GM19395 (cell line): ENCODE data around the gene UMAD1.
"Not testable (repeated sequence)": the region's sequence is repeated elsewhere in the genome, so short reads cannot be mapped to it uniquely, and the experiment has no call there.

ENCODE experiments used
- ATAC-seq: cut with Tn5 transposase; IDR thresholded peaks from one replicate; pipeline ENCODE4 v1.9.1; 2021; ENCODE audit warnings: mild to moderate bottlenecking, moderate library complexity; ENCODE audit not compliant: unreplicated experiment

Gene UMAD1

DNA sequence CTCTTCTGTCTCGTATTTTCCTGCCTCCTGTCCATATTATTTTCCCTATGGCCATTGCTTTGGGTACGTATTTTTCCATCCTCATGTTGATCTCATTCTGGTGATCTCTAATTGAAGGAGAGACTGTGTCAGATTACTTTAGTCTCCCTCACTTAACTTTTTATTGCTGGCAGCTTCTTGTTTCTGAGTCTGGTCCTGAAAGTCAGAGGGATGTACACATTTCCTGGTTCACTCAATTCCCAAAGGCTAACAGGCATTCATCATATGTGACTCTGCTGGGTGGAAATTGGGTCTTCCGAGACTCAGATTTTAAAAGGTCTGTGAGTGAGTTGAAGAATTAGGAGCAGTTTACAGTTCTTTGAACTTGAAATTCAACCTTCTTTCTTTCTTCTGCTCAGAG is 10.9 kb downstream of the UMAD1 start:
- no peak for ATAC-seq

- no peak for ATAC-seq
These were observed 12.4 kb downstream of the UMAD1 start for GRCh38 chr7:7652798-7653540.

DNA sequence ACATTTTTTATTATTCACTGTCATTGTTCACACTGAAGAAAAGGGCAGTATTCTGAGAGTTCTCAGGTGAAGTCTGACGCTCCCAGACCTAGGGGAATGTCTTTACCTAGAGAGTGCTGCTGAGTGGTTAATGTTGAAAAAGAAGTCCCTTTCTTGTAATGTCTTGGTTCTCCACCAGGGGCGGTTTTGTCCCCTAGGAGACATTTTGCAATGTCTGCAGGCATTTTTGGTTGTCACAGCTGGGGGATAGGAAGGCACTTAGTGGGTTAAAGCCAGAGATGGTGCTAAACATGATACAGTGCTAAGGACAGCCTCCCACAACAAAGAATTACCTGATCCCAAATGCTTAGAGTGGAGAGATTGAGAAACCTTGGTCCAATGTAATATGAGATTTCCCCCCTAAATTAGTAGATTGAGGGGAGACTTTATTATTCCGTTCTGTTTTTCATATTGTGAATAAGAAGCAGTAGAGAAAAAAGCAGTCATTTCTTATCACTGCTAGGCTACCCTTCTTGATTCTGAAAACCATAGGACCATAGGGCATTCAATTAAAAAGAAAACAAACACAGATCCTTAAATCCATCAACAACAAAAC is 13.1 kb downstream of the UMAD1 start:
- no peak for ATAC-seq

DNA sequence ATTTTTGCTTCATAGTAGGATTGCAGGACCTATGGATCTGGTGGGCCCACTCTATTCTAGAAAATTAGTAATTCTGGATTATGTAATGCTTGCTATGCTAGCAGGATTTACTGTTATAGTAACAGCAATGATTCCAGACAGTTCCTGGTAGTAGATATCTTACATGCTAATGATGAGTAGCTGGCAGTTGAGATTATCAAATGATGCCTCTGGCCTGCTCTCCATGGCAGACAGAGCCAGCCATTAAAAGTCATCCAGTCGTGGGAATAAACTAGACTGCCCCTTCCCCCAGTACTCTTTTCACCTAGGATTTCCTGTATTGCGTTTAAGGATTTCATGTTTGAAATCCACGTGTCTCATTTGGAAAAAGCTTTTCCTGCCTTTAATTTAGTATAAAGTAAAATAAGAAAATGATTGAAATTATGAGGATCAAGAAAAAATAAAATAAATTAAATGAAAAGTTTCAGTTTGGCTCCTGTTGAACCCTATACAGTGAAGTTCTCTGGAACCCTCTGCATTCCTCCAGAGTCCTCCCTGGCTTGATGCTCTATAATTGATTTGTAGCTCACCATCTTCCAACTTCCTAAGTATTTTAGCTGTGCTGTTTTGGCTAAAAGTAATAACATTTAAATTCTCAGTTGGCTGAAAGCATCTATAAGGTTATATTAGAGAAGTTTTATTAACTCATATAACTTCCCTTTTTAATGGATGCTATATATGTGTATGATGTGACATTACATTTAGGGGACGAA is 14.6 kb downstream of the UMAD1 start:
- no peak for ATAC-seq

DNA sequence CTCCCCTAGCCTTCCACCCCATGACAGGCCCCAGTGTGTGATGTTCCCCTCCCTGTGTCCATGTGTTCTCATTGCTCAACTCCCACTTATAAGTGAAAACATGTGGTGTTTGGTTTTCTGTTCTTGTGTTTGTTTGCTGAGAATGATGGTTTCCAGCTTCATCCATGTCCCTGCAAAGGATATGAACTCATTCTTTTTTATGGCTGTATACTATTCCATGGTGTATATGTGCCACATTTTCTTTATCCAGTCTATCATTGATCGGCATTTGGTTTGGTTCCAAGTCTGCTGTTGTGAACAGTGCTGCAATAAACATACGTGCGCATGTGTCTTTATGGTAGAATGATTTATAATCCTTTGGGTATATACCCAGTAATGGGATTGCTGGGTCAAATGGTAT is 15.9 kb downstream of the UMAD1 start:
- ATAC-seq = not testable (repeated sequence)

DNA sequence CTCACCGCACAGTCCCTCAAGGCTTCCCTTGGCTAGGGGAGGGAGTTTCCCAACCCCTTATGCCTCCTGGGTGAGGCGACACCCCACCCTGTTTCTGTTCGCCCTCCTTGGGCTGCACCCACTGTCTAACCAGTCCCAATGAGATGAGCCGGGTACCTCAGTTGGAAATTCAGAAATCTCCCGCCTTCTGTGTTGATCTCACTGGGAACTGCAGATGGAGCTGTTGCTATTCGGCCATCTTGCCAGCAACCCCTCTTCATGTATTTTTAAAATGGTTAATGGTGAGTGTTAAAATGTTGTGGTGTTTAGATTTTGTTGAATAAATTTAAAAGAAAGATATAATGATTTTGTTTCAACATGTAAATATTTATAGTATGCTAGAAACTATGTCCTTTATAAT is 22.0 kb downstream of the UMAD1 start:
- ATAC-seq = no peak

DNA sequence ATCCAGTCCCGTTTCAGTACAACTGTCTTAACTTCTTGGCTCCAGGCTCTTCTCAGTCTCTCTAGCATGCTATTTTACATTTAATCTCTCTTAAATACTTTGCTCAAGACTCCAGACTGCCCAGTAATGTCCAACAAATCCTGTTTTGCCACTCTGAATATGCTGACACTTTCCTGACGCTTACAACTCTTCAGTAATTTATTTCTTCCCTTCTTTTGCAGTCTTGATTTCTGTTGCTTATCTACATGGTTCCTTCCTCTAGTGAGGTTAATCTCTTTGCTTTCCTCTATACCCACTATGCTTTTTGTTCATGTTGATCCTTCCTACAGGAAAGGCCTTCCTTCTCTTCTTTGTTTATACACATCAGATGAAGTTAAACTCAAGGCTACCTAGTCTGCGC is 23.7 kb downstream of the UMAD1 start:
- no peak for ATAC-seq

DNA sequence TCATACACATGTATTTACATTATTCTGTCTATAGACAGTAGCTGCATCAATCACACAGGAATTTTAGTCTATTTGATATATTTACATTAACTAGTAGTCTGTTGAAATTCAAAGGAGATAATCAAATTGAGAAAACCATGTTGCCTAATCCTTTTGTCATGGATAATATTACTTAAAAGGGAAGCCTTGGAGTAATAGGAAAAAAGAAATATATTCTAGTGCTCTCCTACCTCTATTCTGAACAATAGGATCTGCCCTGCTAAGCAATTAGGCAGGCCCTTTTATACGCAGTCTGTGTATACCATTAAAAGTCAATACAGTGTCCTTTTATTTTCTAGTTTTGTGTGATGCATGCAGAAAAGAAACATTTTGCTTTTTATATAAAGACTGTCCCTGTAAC is 24.5 kb downstream of the UMAD1 start:
- no peak for ATAC-seq

DNA sequence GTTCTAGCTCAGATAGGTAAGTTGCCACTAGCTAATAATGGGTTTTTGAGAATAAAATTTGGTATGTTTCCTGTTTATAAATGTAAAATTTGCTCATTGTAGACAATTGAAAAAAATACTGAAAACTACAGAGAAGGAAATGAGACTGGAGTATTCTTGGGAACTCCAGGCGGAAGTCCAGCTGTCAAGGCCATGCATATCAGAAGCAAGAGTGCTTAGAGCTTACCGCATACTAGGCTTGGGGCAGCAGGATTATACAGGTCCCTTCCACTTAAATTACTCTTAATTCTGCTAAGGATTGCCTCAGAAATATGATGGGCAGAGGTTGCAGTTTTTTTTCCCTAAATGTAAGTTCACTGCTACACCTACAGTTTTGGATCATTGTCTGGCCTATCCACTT is 26.6 kb downstream of the UMAD1 start:
- no peak for ATAC-seq

DNA sequence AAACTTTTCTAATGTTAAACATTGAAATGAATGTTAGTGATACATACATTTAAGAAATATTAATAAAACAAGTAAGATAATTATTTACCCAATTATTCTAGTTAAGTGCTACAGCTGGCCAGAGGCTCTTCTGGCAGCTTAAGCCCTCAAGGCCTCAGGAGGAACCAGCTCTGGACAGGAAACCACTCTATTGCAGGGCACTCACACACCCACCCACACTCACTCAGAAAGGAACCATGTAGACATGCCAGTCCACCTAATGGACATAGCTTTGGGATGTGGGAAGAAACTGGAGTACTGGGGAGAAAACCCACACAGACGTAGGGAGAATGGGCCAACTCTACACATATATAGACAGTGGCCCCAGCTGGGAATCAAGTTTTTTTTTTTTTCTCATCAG is 28.2 kb downstream of the UMAD1 start:
- ATAC-seq = no peak

DNA sequence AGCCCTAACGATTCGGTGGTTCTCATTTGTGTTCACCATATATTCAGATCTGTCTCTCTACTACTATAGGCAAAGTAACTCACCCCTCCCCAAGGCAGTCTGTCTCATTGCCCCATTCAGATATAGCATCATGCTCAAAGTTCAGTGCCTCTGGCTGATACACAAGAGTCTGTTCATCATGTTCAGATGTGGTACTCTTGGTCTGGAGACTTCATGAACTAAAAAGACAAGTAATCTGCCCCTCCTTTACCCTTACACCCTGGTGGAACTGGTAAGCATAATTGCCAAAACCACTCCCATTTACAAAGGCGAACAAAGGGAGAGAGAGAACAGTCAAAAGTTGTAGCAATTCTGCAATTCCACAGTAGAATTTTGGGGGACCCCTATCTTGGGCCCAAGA is 29.9 kb downstream of the UMAD1 start:
- ATAC-seq = no peak

DNA sequence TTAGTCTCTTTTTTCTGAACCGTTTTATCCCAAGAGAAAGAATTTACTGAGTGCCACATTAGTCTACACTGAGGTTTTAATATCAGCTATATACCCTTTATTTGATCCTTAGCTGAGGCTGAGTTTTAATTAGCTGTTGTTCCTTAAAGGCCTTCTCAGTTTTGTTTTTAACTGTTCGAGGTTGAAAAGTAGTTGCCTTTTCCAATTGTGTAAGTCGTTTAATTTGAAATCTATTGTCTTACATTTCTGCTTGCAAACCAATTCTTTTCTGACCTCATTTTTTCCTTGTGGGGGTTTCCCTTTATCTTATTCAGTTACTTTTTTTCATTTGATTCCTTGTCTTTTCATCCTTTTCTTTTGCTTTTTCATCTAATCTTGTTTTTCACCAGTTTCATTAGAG is 30.8 kb downstream of the UMAD1 start:
- ATAC-seq = no peak

DNA sequence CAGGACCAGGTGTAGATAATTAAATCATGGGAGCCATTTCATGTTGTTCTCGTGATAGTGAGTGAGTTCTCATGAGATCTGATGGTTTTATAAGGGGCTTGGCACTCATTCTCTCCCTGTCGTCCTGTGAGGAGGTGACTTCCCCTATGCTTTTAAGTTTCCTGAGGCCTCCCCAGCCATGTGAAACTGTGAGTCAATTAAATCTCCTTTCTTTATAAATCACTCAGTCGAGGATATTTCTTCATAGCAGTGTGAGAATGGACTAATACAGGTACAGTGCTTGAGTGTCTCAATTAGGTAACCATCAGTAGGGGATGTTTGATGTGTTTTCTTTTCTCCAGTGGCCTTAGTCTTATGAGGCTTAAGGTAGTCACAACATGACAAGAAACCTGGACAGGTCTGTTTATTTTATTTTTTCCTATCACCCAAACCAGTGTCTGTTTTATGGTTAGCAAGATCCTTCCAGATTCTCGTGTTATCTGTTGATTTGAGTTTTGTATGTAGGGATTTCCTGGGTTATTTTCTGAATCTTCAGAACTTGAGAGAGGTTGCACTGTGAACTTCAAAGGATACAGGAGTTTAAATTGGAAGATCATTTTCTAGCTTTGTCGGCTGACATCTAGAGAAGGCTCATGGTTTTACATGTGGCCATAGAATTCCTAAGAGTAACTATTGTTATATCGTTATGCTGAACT is 32.1 kb downstream of the UMAD1 start:
- ATAC-seq = no peak

- ATAC-seq = no peak
These were observed 32.6 kb downstream of the UMAD1 start for GRCh38 chr7:7673240-7673550.

DNA sequence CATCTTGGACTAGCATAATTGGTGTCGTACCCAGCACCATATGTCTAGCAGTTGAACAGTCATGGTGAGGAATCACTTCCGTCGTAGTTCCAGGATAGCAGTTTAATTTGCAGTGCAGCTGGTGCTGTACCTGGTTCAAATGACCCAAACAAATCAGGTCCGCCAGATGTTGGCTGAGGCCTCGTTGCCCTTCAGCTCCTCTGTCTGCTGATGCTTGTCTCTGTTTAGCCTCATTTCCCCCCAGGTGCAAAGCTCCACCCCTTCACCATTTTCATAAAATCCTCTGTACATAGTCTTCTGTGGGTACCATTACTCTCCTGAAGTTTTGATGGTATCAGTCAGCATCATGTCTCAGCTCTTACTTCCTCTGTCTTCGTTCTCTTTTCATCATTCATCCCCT is 35.1 kb downstream of the UMAD1 start:
- ATAC-seq = no peak

- not testable (repeated sequence) for ATAC-seq
These were observed 39.1 kb downstream of the UMAD1 start for GRCh38 chr7:7679640-7680039.

- peak; percentile 85 for ATAC-seq
These were observed 40.8 kb downstream of the UMAD1 start for GRCh38 chr7:7681191-7681935.

DNA sequence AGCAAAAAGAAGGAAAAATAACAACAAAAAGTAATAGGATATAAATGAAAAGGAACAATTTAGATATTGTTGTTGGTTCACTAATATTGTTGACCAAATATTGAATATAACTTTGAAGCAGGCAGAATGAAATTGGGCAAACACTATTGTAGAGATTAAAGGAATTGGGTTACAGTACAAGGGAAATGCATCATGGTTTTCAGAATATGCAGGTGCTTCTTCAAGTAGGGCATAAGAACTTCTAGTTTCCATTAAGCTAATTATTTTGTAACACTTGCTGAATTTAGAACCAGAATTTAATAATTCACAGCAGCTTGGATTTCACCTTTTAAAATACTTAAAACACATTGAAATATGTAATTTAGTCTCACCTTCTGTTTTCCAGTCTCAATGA is 41.4 kb downstream of the UMAD1 start:
- ATAC-seq = no peak

DNA sequence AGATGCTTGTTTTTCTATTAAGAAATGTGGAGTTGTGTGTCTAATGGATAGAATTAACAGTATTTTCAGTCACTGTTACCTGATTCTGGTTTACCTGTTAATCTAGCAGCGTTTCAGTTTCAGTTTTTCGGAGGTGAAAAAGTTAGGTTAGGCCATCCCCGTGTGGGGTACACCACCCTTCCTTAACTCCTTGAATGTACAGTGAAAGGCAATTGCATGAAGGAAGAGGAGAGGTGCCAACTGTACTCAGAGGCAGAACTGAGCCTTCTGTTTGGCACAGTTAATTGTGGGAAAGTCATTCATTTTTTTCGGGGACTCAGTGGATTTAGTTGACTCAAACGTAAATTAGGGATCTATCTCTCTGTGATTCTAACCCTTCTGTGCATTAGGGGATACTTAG is 42.3 kb downstream of the UMAD1 start:
- no peak for ATAC-seq

DNA sequence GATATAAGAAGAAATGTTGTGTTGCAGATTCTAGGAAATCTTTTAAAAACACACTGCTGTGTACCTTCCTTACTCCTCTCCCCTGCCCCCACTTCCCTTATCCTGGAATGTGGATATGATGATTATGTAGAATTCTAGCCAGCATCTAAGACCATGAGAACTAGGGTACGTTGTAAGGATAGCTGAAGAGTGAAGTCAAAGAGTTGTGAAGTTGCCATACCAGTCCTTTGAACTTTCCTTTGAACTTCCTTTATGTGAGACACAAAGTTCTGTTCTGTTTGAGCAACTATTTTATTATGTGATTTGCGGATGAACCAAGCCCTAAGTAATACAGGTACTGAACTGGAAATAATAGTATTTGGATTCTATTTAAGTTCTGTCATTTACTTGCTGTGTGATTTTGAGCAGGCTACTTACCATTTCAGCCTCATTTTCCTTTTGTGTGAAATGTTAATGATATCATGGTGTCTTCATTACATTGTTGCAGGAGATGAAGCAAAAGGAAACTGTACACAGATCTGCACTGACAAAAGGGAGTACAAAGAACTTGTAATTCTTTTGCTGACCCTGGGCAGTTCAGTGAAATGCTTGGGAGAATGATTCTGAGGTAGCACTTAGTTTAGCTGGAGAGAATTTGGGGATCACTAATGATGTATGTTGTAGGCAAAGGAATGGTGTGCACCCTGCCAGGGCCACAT is 46.4 kb downstream of the UMAD1 start:
- no peak for ATAC-seq
